Uterus (tissue), 2 donors: ENCODE measurements around the gene UST.

Experiments used
- POLR2A ChIP-seq, 2 donors: fragments of 450-650 bp; IDR thresholded peaks; one replicate each; pipeline ENCODE4 v1.6.1; 2016; ENCODE audit warnings: antibody characterized with exemption in 2 of 2, mild to moderate bottlenecking in 1 of 2, moderate library complexity in 1 of 2
- TF ChIP-seq, protein P1 (sequence below), 4 experiments: fragments of 200-600 bp in 2 of 4; fragments of 450-650 bp in 2 of 4; sonication (generic) in 2 of 4; IDR thresholded peaks; one replicate each; pipeline ENCODE4 v1.5.1; 2016 to 2019; ENCODE audit warnings: antibody characterized with exemption in 4 of 4, mild to moderate bottlenecking in 2 of 4, moderate library complexity in 1 of 4

DNA sequence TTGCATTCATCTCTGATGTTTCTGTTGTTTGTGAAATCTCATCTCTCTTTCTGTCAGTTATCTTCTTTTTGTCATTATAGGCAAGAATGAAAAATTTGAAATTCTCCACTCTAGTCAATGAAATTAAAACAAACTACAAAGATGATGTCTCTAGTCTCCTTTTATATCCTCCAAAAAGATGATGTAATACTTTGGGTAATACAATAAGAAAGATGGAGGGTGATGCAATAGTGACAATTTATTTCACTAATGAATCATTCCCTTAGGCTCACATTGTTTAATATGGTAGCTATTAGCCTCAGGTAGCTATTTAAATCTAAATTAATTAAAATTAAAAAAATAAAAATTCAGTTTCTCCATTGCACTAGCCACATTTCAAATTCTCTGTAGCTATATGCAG is 145.4 kb downstream of the UST start:
- TF ChIP-seq, protein P1, sequence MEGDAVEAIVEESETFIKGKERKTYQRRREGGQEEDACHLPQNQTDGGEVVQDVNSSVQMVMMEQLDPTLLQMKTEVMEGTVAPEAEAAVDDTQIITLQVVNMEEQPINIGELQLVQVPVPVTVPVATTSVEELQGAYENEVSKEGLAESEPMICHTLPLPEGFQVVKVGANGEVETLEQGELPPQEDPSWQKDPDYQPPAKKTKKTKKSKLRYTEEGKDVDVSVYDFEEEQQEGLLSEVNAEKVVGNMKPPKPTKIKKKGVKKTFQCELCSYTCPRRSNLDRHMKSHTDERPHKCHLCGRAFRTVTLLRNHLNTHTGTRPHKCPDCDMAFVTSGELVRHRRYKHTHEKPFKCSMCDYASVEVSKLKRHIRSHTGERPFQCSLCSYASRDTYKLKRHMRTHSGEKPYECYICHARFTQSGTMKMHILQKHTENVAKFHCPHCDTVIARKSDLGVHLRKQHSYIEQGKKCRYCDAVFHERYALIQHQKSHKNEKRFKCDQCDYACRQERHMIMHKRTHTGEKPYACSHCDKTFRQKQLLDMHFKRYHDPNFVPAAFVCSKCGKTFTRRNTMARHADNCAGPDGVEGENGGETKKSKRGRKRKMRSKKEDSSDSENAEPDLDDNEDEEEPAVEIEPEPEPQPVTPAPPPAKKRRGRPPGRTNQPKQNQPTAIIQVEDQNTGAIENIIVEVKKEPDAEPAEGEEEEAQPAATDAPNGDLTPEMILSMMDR (IDR thresholded peaks at IDR 0.05), result no peak
- TF ChIP-seq POLR2A (IDR thresholded peaks at IDR 0.05), result no peak
